HG03135 (cell line): ENCODE data around the gene SLC17A7.

Source experiments
- ATAC-seq: cut with Tn5 transposase; IDR thresholded peaks from one replicate; pipeline ENCODE4 v1.9.1; 2021; ENCODE audit warnings: mild to moderate bottlenecking, moderate library complexity; ENCODE audit not compliant: unreplicated experiment

The SLC17A7 gene

GRCh38 chr19:49411681-49412326, 29.5 kb downstream of the SLC17A7 start:
- ATAC-seq, result no peak

GRCh38 chr19:49409441-49410029, 31.8 kb downstream of the SLC17A7 start:
- ATAC-seq, result no peak

GRCh38 chr19:49408816-49409440, 32.4 kb downstream of the SLC17A7 start:
- no peak for ATAC-seq

GRCh38 chr19:49407482-49408015, 33.8 kb downstream of the SLC17A7 start:
- ATAC-seq, result no peak

GRCh38 chr19:49407079-49407478, 34.2 kb downstream of the SLC17A7 start:
- ATAC-seq, result no peak

GRCh38 chr19:49403404-49404187, 37.7 kb downstream of the SLC17A7 start:
- ATAC-seq, result no peak

- no peak for ATAC-seq
These were observed 41.3 kb downstream of the SLC17A7 start for GRCh38 chr19:49400029-49400428.

- ATAC-seq, result no peak
These were observed 42.4 kb downstream of the SLC17A7 start for GRCh38 chr19:49398931-49399330.

GRCh38 chr19:49398001-49398615, 43.2 kb downstream of the SLC17A7 start:
- ATAC-seq, result no peak

GRCh38 chr19:49396738-49397505, 44.4 kb downstream of the SLC17A7 start:
- ATAC-seq, result no peak

GRCh38 chr19:49395581-49396407, 45.5 kb downstream of the SLC17A7 start:
- ATAC-seq, result no peak

- no peak for ATAC-seq
These were observed 47.4 kb downstream of the SLC17A7 start for GRCh38 chr19:49393881-49394280.

- no peak for ATAC-seq
These were observed 49.5 kb downstream of the SLC17A7 start for GRCh38 chr19:49391581-49392399.

- no peak for ATAC-seq
These were observed 50.4 kb downstream of the SLC17A7 start for GRCh38 chr19:49390929-49391359.

GRCh38 chr19:49390131-49390928, 51.0 kb downstream of the SLC17A7 start:
- no peak for ATAC-seq

GRCh38 chr19:49389406-49389805, 51.9 kb downstream of the SLC17A7 start:
- ATAC-seq, result no peak

- ATAC-seq, result no peak
These were observed 53.4 kb downstream of the SLC17A7 start, which contains the start of gene KASH5 for GRCh38 chr19:49387936-49388372. Gene KASH5, plus strand, starts transcription at chr19:49388249. Its CDS starts 2,635 bp downstream, at chr19:49390884.
